Amygdala (tissue), 56 donors: ENCODE results near the gene EVA1B.

ENCODE experiments used
- DNase-seq, 56 donors: peaks; one replicate each; lab custom pipeline; 2025; lab: John Stamatoyannopoulos, UW

Gene EVA1B

GRCh38 chr1:36321119-36321951, 2.1 kb downstream of the EVA1B start:
- peak in 1 of 56 donors; percentile 28 for DNase-seq

DNA sequence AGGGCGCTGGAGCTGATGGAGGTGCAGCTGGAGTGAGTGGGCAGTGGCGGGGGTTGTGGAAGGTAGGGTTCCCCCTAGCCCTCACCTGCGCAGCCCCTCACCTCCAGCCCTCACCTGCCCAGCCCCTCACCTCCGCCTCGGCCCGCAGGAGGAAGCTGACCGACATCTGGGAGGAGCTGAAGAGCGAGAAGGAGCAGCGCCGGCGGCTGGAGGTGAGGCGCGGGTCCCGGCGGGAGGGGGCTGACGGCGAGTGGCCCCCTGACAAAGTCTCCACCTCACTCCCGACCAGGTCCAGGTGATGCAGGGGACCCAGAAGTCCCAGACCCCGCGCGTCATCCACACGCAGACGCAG, 2.7 kb downstream of the EVA1B start:
- no peak for DNase-seq

DNA sequence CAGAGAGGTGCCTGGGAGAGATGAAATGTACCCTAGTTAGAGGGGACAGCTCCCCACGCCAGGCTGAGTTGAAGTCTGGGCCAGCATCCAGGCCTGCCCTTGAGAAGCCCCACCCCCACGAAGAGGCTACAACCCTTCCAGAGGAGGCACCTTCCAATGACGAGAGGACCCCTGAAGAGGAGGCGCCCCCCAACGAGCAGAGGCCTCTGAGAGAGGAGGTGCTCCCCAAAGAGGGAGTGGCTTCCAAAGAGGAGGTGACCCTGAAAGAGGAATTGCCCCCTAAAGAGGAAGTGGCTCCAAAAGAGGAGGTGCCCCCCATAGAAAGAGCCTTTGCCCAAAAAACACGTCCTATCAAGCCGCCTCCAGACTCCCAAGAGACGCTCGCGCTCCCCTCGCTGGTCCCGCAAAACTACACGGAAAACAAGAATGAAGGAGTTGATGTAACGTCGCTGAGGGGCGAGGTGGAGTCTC, 3.1 kb downstream of the EVA1B start:
- DNase-seq: no peak

DNA sequence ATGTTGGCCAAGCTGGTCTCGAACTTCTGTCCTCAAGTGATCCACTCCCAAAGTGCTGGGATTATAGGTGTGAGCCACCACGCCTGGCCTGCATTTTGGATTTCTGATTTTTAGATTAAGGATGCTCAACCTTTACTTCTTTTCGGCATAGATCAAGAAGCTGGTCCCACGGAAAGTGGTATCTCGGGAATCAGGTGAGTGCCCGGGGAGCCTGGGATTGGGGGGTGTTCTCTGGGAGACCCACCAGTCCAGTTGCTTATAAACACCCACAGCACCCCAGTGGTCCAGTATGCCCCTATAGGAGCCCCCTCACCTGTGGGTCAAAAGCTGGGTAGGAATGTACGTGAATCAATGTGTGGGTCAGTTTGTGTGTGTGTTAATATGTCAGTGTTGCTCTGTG, 14.0 kb downstream of the EVA1B start:
- DNase-seq: no peak

DNA sequence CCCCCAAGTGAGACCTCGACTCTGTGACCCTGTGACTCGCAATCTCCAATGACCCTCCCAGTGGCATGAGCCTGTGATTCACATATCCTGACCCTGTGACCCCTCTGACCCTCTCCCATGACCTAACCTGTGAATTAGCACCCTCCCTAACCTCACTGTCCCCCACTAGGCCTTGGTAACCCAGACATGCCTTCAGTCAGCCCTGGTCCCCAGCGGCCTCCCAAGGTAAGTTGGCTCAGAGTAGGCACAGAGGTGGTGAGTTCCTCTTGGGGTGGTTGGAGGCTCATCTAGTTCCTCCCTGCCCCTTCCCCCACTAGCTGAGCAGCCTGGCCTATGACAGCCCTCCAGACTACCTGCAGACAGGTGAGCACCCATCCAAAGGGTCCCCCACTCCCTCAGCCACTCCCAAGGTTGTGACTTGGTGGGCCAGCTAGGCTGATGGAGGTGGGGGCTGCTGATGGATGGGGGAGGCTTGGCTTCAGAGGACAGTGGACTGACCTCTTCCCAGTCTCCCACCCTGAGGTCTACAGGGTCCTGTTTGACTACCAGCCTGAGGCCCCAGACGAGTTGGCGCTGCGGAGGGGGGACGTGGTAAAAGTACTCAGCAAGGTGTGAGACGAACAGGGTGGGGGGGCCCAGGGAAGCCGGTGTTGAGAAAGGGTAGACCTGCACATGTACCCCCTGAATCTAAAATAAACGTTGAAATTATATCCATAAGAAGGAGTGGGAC, 15.7 kb downstream of the EVA1B start:
- DNase-seq: no peak

- DNase-seq: peak in 53 of 56 donors; percentile 19 to 90 (median 71)
Observed at GRCh38 chr1:36306902-36307456, 16.5 kb downstream of the EVA1B start.

DNA sequence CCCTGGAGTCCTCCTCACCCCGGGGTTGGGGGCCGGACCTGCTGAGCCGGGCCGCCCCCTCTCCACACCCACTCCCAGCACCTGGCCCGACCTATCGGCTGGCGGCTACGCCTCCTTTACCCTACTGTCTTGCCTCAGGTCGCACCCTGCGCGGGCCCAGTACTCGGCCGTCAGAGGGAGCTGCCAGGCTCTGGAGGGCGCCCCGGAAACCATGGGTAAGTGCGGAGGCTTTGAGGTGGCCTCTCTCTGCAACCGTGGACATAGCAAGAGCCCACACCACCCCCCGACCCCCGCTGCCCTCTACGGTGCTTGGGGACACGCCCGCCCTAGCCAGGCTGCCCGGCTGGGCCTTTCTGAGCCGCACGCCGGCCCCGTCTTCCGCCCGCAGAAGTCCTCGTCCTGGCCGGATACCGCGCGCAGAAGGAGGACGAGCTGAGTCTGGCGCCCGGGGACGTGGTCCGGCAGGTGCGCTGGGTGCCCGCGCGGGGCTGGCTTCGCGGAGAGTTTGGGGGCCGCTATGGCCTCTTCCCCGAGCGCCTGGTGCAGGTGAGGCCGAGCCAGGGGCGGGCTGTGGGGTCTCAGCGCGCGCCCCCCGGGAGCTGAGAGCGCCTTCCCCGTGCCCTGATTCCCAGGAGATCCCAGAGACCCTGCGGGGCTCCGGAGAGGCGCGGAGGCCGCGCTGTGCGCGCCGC, 17.1 kb downstream of the EVA1B start, which contains the start of gene SH3D21:
SH3D21 (plus strand) TSS at position 159 of the 692 bp plus-strand sequence; CDS start at position 212, 53 bp downstream.
- peak in 2 of 56 donors; percentile 22 to 28 for DNase-seq

- no peak for DNase-seq
Observed at GRCh38 chr1:36305915-36306209, 17.6 kb downstream of the EVA1B start.

DNA sequence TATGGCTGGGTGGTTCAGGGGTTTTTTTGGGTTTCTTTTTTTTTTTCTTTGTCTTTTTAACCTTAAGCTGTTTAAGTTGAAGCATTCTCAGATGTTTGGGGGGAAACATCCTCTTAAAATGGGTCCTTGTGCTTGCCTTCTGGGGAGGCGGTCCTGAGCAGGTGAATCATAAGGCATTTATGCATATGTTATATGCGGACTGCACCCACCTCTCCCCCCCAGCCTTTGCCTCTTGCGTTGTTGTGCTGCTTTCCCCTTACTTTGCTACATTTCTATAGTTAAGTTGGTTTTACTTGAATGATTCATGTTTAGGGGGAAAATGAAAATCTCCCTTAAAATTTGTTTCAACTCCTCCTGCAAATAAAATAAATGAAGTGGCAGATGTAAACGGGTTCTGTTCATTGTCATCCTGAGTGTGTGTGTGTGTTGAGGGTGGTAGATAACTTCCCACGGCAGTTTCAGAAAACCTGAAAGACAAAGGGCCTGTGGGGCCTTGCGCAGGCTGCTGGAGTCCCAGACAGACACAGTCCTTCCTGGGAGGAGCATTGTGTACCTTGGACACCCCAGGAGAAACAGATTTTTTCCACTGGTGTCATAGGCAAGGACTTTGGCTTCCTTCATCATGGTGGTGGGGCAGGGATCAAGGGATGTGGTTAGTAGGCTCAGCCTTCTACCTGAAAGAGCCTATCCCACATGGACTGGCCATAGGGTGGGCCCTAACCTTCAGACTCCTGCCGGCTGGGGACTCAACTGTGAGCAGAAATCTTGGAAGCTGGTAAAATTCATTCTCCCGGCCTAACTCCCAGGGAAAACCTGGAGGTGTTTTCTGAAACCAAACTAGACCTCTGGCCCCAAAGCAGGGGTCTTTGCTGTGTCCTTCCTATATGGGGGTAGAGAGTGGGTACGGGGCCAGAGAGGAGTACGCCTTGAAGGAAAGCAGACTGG, 18.2 kb downstream of the EVA1B start:
- no peak for DNase-seq

DNA sequence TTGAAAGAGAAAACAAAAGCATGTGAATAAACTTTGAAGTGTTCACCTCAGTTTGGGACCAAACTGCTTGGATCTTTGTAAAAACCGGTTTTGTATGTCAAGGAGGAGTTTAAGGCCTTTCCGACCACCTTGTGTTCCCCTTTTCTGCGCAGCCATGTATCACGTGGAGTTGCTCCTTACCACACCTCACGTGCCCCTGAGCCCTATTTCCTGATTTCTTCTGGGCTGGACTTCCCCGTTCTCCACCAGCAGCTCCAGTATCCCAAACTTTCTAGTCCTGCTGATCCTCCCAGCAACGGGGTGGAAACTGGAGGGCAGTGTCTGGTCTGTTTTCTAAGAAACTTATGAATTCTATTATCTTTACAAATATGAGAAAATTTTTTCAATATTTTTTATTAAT, 18.9 kb downstream of the EVA1B start:
- no peak for DNase-seq

DNA sequence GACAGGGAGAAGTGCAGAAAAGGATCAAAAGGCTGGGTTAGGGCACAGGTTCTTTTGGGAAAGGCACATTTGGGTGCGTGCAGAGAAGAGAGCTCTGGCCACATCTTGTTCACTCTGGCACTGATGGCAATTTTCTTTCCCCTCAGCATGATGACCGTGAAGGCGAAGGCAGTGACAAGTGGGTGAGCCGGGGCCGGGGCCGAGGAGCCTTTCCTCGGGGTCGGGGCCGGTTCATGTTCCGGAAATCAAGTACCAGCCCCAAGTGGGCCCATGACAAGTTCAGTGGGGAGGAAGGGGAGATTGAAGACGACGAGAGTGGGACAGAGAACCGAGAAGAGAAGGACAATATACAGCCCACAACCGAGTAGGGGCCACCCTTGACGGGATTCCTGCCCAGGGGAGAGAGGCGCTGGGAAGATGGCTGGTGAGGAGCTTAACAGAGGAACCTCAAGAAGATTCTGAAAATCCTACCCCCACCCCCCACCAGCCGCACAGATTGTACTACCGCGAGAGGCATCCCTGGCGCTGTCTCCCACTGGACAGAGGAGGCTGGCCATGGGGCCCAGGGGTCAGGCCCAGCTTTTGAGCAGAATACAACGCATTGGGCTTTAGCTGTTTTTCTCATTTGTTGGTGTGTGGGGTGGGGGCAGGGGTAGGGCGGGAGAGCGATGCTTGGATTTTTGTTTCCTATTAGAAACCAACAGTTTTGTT, 19.6 kb downstream of the EVA1B start:
- DNase-seq: no peak

DNA sequence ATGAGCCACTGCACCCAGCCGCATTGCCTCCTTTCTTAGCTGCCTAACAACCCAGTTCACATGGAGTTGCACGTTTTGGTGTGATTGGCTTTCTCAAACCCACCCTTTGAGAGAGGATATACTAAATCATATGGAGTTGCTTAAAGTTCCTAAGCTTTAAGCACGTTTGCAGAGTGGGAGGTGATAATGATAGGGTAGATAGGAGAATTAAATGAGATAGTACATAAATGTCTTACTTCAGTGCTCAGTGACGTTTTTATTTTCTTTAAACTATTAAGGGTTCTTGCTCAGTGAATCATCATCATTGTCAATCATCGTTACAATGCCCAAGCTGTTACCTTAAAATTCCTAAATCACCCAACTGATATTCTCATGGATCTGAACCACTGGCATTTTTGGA, 20.2 kb downstream of the EVA1B start:
- DNase-seq: no peak

GRCh38 chr1:36301220-36301619, 22.2 kb downstream of the EVA1B start:
- no peak for DNase-seq

DNA sequence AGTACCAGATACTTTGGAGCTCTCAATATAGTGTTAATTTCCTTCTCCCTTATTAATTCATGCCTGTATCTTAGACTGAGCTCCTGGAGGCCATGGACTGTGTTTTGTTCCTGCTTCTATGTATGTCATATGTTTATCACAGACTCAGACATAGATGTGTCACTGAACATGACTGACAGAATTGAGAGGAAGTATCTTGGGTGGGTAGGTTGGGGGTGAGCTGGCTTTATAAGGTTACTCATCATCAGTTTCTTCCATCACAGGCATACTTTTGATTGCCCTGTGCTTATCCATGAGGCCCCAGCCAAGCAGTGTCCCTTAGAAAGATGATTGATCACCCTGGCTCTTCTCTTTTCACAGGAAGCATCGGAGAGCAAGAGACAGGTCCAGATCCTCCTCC, 22.9 kb downstream of the EVA1B start:
- DNase-seq: no peak

DNA sequence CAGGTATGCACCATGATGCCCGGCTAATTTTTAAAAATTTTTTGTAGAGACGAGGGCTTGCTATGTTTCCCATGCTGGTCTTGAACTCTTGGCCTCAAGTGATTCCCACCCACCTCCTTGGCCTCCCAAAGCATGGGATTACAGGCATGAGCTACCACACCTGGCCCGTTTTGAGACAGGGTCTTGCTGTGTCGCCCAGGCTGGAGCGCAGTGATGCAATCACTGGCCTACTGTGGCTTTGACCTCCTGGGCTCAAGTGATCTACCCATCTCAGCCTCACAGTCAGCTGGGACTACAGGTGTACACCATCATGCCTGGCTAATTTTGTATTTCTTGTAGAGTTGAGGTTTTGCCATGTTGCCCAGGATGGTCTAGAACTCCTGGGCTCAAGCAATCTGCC, 24.8 kb downstream of the EVA1B start:
- no peak for DNase-seq

- DNase-seq: no peak
Observed at GRCh38 chr1:36297062-36297461, 26.4 kb downstream of the EVA1B start.

DNA sequence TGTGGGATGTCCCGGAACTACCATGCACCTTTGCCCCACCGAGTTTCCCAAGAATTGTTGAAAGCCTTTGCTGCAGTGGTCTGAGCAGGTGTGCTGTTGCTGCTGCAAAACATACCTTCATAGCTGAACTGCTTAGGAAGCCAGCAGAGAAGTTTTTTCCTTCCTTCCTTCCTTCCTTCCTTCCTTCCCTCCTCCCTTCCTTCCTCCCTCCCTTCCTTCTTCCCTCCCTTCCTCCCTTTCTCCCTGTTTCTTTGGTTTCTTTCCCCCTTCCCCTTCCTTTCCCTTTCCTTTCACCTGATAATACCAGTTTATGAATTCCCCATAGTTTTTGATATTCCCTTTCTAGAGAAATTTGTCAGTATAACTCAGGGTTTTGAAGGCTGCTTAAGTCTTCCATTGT, 28.1 kb downstream of the EVA1B start:
- no peak for DNase-seq

- DNase-seq: no peak
Observed at GRCh38 chr1:36287595-36287994, 35.9 kb downstream of the EVA1B start.

DNA sequence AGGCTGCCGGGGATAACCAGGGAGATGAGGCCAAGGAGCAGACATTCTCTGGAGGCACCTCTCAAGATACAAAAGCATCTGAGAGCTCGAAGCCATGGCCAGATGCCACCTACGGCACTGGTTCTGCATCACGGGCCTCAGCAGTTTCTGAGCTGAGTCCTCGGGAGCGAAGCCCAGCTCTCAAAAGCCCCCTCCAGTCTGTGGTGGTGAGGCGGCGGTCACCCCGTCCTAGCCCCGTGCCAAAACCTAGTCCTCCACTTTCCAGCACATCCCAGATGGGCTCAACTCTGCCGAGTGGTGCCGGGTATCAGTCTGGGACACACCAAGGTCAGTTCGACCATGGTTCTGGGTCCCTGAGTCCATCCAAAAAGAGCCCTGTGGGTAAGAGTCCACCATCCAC, 36.6 kb downstream of the EVA1B start:
- DNase-seq: no peak
